KBM-7 (cell line): ENCODE measurements around the gene USP6.
"Not testable (repeated sequence)": the region's sequence is repeated elsewhere in the genome, so short reads cannot be mapped to it uniquely, and the experiment has no call there.

Experiments
- DNase-seq: peaks from one replicate; pipeline ENCODE4 v3.0.0-alpha.2; 2015
- in situ Hi-C: fragments of 300-500 bp; cut with MboI; formaldehyde crosslinking; loops from 2 replicates; pipeline ENCODE4 v1.14.3; 2020; ENCODE audit warnings: low sequenced_read_pairs, low pct_unique_long_range_greater_than_20kb, mixed read lengths

USP6 gene

GRCh38 chr17:5115673-5116651, at the start of gene USP6:
USP6 (plus strand) TSS chr17:5116032; CDS start chr17:5130368, 14,336 bp downstream.
- no peak for DNase-seq
- in situ Hi-C loops = no loop called here

- in situ Hi-C loops = no loop called here
Observed at GRCh38 chr17:5068236-5068635, 47.6 kb upstream of the USP6 start.

GRCh38 chr17:5069724-5070123, 46.1 kb upstream of the USP6 start:
- in situ Hi-C loops = no loop called here
- no peak for DNase-seq

More at GRCh38 chr17:5068236-5068635, 47.6 kb upstream of the USP6 start:
- DNase-seq = no peak

- DNase-seq, in situ Hi-C loops: not testable (repeated sequence)
Observed at GRCh38 chr17:5075472-5075871, 40.4 kb upstream of the USP6 start.

GRCh38 chr17:5077275-5077674, 38.6 kb upstream of the USP6 start:
- DNase-seq, in situ Hi-C loops: not testable (repeated sequence)

GRCh38 chr17:5077781-5078105, 38.1 kb upstream of the USP6 start:
- in situ Hi-C loops = no loop called here
- no peak for DNase-seq

- in situ Hi-C loops = no loop called here
- no peak for DNase-seq
Observed at GRCh38 chr17:5078106-5079028, 37.5 kb upstream of the USP6 start, which contains the start of gene ZFP3. ZFP3 (plus strand) TSS chr17:5078467; CDS start chr17:5091505, 13,038 bp downstream.

- in situ Hi-C loops = no loop called here
- no peak for DNase-seq
Observed at GRCh38 chr17:5080591-5080990, 35.2 kb upstream of the USP6 start.

- no peak for DNase-seq
- in situ Hi-C loops = no loop called here
Observed at GRCh38 chr17:5092218-5093010, 23.4 kb upstream of the USP6 start.

GRCh38 chr17:5096731-5097100, 19.1 kb upstream of the USP6 start:
- in situ Hi-C loops = no loop called here
- no peak for DNase-seq

GRCh38 chr17:5097101-5097834, 18.6 kb upstream of the USP6 start:
- no peak for DNase-seq
- in situ Hi-C loops = no loop called here

- in situ Hi-C loops = no loop called here
- no peak for DNase-seq
Observed at GRCh38 chr17:5099271-5099670, 16.6 kb upstream of the USP6 start.

GRCh38 chr17:5100832-5101231, 15.0 kb upstream of the USP6 start:
- in situ Hi-C loops = no loop called here
- no peak for DNase-seq

GRCh38 chr17:5110816-5111215, 5.0 kb upstream of the USP6 start:
- in situ Hi-C loops = no loop called here
- peak; percentile 74 for DNase-seq

- in situ Hi-C loops = no loop called here
- peak; percentile 92 for DNase-seq
Observed at GRCh38 chr17:5111402-5112204, 4.2 kb upstream of the USP6 start, which contains the start of gene ZNF232. ZNF232 (minus strand) TSS chr17:5111878; CDS start chr17:5111822, 56 bp downstream.

- in situ Hi-C loops = no loop called here
- DNase-seq = no peak
Observed at GRCh38 chr17:5118219-5118618, 2.4 kb downstream of the USP6 start.

GRCh38 chr17:5120036-5120435, 4.2 kb downstream of the USP6 start:
- in situ Hi-C loops = no loop called here
- DNase-seq = no peak
